Lower leg skin (tissue), 3 donors: Measurements from ENCODE around the gene SNAP23.

Source experiments
- CTCF ChIP-seq, 3 donors: fragments of 450-650 bp; IDR thresholded peaks; one replicate each; pipeline ENCODE4 v1.5.1; 2016; ENCODE audit warnings: antibody characterized with exemption in 3 of 3, mild to moderate bottlenecking in 3 of 3, moderate library complexity in 2 of 3
- POLR2A ChIP-seq, 2 donors: fragments of 450-650 bp; IDR thresholded peaks; one replicate each; pipeline ENCODE4 v1.6.1; 2016 to 2017; ENCODE audit warnings: antibody characterized with exemption in 2 of 2, mild to moderate bottlenecking in 1 of 2, moderate library complexity in 1 of 2

DNA sequence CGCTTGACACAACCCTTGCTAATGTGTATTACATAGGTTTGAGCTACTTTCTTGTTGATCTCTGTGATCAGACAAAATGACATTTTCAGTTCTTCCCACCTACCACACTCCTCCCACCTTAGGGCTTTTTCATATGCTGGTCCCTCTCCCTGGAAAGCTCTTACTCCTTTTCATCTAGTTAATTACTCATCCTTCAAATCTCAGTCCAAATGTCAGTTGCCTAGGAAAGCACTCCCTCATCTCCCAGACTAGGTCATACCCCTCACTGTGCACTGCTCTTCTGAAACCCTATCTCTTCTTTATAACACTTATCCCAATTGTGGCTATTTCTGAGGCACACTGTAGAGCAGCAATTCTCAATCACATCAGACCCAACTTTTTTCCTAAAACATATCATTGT, 11.8 kb upstream of the SNAP23 start:
- no peak for TF ChIP-seq CTCF (IDR thresholded peaks at IDR 0.05)
- TF ChIP-seq POLR2A (IDR thresholded peaks at IDR 0.05), result no peak
